Thoracic aorta (tissue), 2 donors: ENCODE data around the gene HCN1. TPM values are rescaled to one million over a fixed set of nuclear protein-coding genes. Genes with fewer than 3 reads are reported as not detected.

Source experiments
- ATAC-seq: fragments of 150-250 bp; one replicate; pipeline ENCODE4 v1.8.0; 2017; ENCODE audit warnings: low read depth; ENCODE audit not compliant: insufficient number of reproducible peaks, low FRiP score
- DNase-seq: peaks from one replicate; pipeline ENCODE4 v3.0.0-alpha.2; 2020; ENCODE audit warnings: low spot score
- H3K27ac ChIP-seq, 2 donors: fragments of 200-600 bp; sonication (generic); 1 replicate in 1 of 2; 2 replicates in 1 of 2; pipeline ENCODE4 v1.5.1; 2016; ENCODE audit warnings: mild to moderate bottlenecking in 2 of 2, moderate library complexity in 2 of 2
- H3K27me3 ChIP-seq: fragments of 200-600 bp; sonication (generic); replicated peaks from 2 replicates; pipeline ENCODE4 v1.6.0; 2016; ENCODE audit warnings: mild to moderate bottlenecking; ENCODE audit not compliant: insufficient read depth
- H3K36me3 ChIP-seq: fragments of 200-600 bp; sonication (generic); one replicate; pipeline ENCODE4 v1.5.1; 2016
- H3K4me1 ChIP-seq, 2 donors: fragments of 200-600 bp; sonication (generic); 1 replicate in 1 of 2; 2 replicates in 1 of 2; pipeline versions ENCODE4 v1.5.1 to v1.6.0; 2016; ENCODE audit warnings: low read depth in 2 of 2, mild to moderate bottlenecking in 1 of 2; ENCODE audit not compliant: control insufficient read depth in 1 of 2
- H3K4me3 ChIP-seq: fragments of 200-600 bp; sonication (generic); 2 replicates; pipeline ENCODE4 v1.5.1; 2016; ENCODE audit warnings: mild to moderate bottlenecking
- H3K9me3 ChIP-seq: fragments of 200-600 bp; sonication (generic); 2 replicates; pipeline ENCODE4 v1.5.1; 2016
- CTCF ChIP-seq: fragments of 200-600 bp; sonication (generic); IDR thresholded peaks from one replicate; pipeline ENCODE4 v1.5.1; 2019; ENCODE audit warnings: antibody characterized with exemption
- total RNA-seq, 2 donors: library from RNA; depleted of rRNA; stranded (reverse); fragments of >200 nt; gene quantifications; one replicate each; pipeline versions ENCODE4 v1.1.0 to v1.2.3, GENCODE V29; 2016

HCN1 gene
- under 1 TPM in 1 of 2 donors, not detected in 1; 0.21 TPM for total RNA-seq

GRCh38 chr5:45696206-45696836 lies at the start of gene HCN1:
Gene HCN1, minus strand, starts transcription at chr5:45696380.
- Histone ChIP-seq H3K27ac (no peak within 1 kb of the TSS), H3K36me3 (no peaks in the 10 kb centered on the region), H3K4me1 (peaks cover 3 to 8% of the 10 kb centered on the region in 2 donors), H3K9me3 (no peaks in the 10 kb centered on the region), H3K27me3 (no peaks in the 10 kb centered on the region), H3K4me3 (peak within 1 kb of the TSS; percentile 51)
- ATAC-seq (peak; percentile 15), DNase-seq (no peak)
- peak; percentile 27 for TF ChIP-seq CTCF

- Histone ChIP-seq H3K4me3 (no peak overlapping the region), H3K9me3 (no peaks in the 10 kb centered on the region), H3K27ac (no peak overlapping the region), H3K27me3 (no peaks in the 10 kb centered on the region), H3K4me1 (no peaks in the 10 kb centered on the region), H3K36me3 (no peaks in the 10 kb centered on the region)
- DNase-seq, result no peak
- TF ChIP-seq CTCF, result no peak
- no peak for ATAC-seq
These were observed 44.9 kb upstream of the HCN1 start for GRCh38 chr5:45741110-45741509.

- H3K4me3 ChIP-seq, result no peak overlapping the region
- H3K27ac ChIP-seq, result no peak overlapping the region
- no peaks in the 10 kb centered on the region for H3K9me3 ChIP-seq
- no peaks in the 10 kb centered on the region for H3K27me3 ChIP-seq
- no peaks in the 10 kb centered on the region for H3K4me1 ChIP-seq
- DNase-seq (no peak), ATAC-seq (no peak)
- no peaks in the 10 kb centered on the region for H3K36me3 ChIP-seq
- TF ChIP-seq CTCF, result no peak
These were observed 41.0 kb upstream of the HCN1 start for GRCh38 chr5:45737153-45737552.

GRCh38 chr5:45725537-45725936 lies 29.4 kb upstream of the HCN1 start:
- no peaks in the 10 kb centered on the region for H3K27me3 ChIP-seq
- ATAC-seq (no peak), DNase-seq (no peak)
- no peaks in the 10 kb centered on the region for H3K36me3 ChIP-seq
- no peaks in the 10 kb centered on the region for H3K4me1 ChIP-seq
- TF ChIP-seq CTCF, result no peak
- no peak overlapping the region for H3K27ac ChIP-seq
- no peaks in the 10 kb centered on the region for H3K9me3 ChIP-seq
- no peak overlapping the region for H3K4me3 ChIP-seq

- no peak for TF ChIP-seq CTCF
These were observed 1.0 kb upstream of the HCN1 start for GRCh38 chr5:45697201-45697600.

More at GRCh38 chr5:45697201-45697600, 1.0 kb upstream of the HCN1 start:
- ATAC-seq (no peak), DNase-seq (no peak)
- no peak overlapping the region for H3K4me3 ChIP-seq
- no peaks in the 10 kb centered on the region for H3K36me3 ChIP-seq
- H3K27ac ChIP-seq, result no peak overlapping the region
- peaks cover 3 to 8% of the 10 kb centered on the region in 2 donors for H3K4me1 ChIP-seq
- H3K27me3 ChIP-seq, result no peaks in the 10 kb centered on the region
- no peaks in the 10 kb centered on the region for H3K9me3 ChIP-seq
